ENCODE measurements around the gene SASH3. TPM values are rescaled to one million over a fixed set of nuclear protein-coding genes. Genes with fewer than 3 reads are reported as not detected.

Gene SASH3
- total RNA-seq (not detected in 2 replicates), polyA plus RNA-seq (0.13 and 0.21 TPM in 2 replicates)

DNA sequence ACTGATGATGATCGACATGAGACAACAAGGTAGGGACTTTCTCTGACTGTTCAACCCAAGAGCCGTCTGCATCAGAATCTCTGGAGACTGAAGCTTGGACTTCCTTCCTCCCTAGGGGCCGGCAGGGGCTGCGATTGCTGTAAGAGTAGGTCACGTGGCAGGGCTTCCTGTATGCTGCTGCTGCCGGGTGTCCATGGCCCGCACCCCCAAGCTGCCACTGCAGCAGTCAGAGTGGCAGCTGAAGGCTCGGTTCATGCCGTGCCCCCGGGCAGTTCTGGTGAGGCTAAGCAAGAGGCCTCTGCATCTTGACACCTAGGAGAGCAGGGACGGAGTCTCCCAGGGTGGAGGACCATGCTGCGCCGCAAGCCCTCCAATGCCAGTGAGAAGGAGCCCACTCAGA, at the start of gene SASH3:
Gene SASH3, plus strand, starts transcription at position 203 of the 400 bp plus-strand sequence. Its CDS starts 149 bp downstream, at position 352.
- no peaks in the 10 kb centered on the region for H3K27me3 ChIP-seq
- DNase-seq (ENCODE audit: low read depth in 1 of 2, low spot score in 1 of 2) = no peak
- no peaks in the 10 kb centered on the region for H3K4me1 ChIP-seq (ENCODE audit: low read depth)
- no peaks in the 10 kb centered on the region for H3K36me3 ChIP-seq
- H3K4me3 ChIP-seq = no peak within 1 kb of the TSS
- no peaks in the 10 kb centered on the region for H3K9me3 ChIP-seq (ENCODE audit: low read depth)
- H3K27ac ChIP-seq = no peak within 1 kb of the TSS
- TF ChIP-seq, protein P1, sequence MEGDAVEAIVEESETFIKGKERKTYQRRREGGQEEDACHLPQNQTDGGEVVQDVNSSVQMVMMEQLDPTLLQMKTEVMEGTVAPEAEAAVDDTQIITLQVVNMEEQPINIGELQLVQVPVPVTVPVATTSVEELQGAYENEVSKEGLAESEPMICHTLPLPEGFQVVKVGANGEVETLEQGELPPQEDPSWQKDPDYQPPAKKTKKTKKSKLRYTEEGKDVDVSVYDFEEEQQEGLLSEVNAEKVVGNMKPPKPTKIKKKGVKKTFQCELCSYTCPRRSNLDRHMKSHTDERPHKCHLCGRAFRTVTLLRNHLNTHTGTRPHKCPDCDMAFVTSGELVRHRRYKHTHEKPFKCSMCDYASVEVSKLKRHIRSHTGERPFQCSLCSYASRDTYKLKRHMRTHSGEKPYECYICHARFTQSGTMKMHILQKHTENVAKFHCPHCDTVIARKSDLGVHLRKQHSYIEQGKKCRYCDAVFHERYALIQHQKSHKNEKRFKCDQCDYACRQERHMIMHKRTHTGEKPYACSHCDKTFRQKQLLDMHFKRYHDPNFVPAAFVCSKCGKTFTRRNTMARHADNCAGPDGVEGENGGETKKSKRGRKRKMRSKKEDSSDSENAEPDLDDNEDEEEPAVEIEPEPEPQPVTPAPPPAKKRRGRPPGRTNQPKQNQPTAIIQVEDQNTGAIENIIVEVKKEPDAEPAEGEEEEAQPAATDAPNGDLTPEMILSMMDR (IDR thresholded peaks at IDR 0.05; ENCODE audit: low read depth, low read length) = no peak

DNA sequence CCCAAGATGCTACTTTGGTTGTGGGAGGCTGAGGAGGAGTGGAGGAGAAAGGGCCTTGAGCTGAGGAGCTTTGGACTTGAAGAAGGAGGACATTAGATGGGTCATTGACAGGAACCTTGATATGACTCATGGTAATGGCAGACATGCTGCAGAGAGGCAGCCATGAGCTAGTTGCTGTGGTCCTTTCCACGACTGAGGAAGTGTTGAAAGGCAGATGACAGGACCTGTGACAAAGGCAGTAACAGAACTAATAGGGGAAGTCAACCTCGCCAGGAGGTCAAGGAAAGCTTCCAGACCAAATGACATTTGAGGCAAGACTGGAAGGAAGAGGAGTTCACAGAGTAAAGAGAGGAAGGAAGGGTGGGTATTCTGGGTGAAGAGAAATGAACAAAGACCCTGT, 48.5 kb upstream of the SASH3 start:
- DNase-seq (ENCODE audit: low read depth in 1 of 2, low spot score in 1 of 2) = no peak
- Histone ChIP-seq H3K27me3 (no peaks in the 10 kb centered on the region), H3K27ac (no peak overlapping the region), H3K4me1 (ENCODE audit: low read depth) (no peaks in the 10 kb centered on the region), H3K9me3 (ENCODE audit: low read depth) (no peaks in the 10 kb centered on the region), H3K36me3 (no peaks in the 10 kb centered on the region), H3K4me3 (no peak overlapping the region)
- TF ChIP-seq, protein P1 (IDR thresholded peaks at IDR 0.05; ENCODE audit: low read depth, low read length) = no peak

DNA sequence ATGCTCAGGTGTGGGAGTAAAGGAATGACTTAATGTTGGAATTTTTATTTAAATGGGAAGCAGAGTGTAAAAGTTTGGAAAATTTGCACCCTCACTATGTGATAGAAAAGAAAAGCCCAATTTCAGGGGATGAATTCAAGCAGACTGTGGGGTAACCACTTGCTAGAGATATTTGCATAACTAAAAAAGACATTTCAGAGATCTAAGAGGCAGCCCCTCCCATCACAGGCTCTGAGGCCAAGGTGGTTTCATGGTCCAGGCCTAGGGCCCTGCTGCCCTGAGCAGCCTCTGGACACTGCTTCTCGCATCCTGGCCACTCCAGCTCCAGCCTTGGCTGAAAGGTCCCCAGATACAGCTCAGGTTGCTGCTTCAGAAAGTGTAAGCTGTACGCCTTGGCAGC, 46.9 kb upstream of the SASH3 start:
- no peaks in the 10 kb centered on the region for H3K4me1 ChIP-seq (ENCODE audit: low read depth)
- DNase-seq (ENCODE audit: low read depth in 1 of 2, low spot score in 1 of 2) = no peak
- no peak overlapping the region for H3K4me3 ChIP-seq
- H3K27ac ChIP-seq = no peak overlapping the region
- H3K9me3 ChIP-seq (ENCODE audit: low read depth) = no peaks in the 10 kb centered on the region
- no peaks in the 10 kb centered on the region for H3K36me3 ChIP-seq
- TF ChIP-seq, protein P1 (IDR thresholded peaks at IDR 0.05; ENCODE audit: low read depth, low read length) = no peak
- H3K27me3 ChIP-seq = no peaks in the 10 kb centered on the region

DNA sequence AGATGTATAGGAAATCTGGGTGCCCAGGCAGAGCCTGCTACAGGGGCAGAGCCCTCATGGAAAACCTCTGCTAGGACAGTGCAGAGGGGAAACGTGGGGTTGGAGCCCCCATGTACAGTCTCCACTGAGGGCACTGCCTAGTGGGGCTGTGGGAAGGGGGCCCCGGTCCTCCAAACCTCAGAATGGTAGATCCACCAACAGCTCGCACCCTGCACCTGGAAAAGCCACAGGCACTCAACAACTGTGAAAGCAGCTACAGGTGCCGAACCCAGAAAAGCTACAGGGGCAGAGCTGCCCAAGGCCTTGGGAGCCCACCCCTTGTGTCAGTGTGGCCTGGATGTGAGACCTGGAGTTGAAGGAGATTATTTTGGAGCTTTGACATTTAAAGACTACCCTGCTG, 46.4 kb upstream of the SASH3 start:
- no peaks in the 10 kb centered on the region for H3K4me1 ChIP-seq (ENCODE audit: low read depth)
- no peaks in the 10 kb centered on the region for H3K9me3 ChIP-seq (ENCODE audit: low read depth)
- H3K36me3 ChIP-seq = no peaks in the 10 kb centered on the region
- TF ChIP-seq, protein P1 (IDR thresholded peaks at IDR 0.05; ENCODE audit: low read depth, low read length) = no peak
- no peak overlapping the region for H3K4me3 ChIP-seq
- H3K27me3 ChIP-seq = no peaks in the 10 kb centered on the region
- no peak for DNase-seq (ENCODE audit: low read depth in 1 of 2, low spot score in 1 of 2)
- H3K27ac ChIP-seq = no peak overlapping the region

DNA sequence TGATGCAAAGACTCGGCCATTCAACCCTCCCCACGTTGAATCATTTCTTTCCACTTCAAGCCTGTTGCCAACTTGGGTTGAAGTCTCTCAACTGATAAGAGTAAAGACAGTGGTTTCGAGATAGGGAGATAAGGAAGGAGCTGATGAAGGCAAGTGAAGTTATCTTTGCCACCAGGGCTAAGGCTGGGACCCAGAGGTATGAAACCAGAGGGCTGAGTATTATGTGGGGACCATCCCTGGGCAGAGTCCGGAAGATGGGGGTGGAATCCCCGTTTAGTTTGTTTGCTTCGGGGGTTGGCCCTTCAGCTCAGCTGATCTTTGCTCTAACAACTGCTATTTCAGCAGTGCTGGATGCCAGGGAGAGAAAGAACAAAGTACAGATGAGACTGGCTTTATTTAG, 43.3 kb upstream of the SASH3 start:
- Histone ChIP-seq H3K4me1 (ENCODE audit: low read depth) (no peaks in the 10 kb centered on the region), H3K27ac (no peak overlapping the region), H3K27me3 (no peaks in the 10 kb centered on the region), H3K4me3 (no peak overlapping the region), H3K36me3 (no peaks in the 10 kb centered on the region), H3K9me3 (ENCODE audit: low read depth) (no peaks in the 10 kb centered on the region)
- TF ChIP-seq, protein P1 (IDR thresholded peaks at IDR 0.05; ENCODE audit: low read depth, low read length) = no peak
- DNase-seq (ENCODE audit: low read depth in 1 of 2, low spot score in 1 of 2) = no peak

DNA sequence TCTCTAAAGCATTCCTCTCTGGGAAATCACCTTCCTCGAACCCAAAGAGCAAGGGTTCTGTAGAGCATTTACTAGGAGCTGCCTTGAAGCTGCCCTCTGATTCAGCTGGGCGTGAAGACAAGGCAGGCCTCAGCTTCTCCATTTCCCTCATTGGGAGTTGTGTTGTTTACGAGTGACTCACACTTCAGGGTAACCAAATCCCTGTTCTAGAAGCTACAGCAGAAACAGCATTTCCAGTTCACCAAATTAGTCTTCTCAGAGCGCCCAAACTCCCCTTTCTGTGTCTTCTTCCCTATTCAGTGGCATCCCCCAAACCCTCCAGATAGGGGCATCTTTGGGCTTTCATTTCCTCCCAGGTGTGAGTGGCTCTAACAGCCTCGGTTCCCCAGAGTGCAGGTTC, 41.8 kb upstream of the SASH3 start:
- Histone ChIP-seq H3K9me3 (ENCODE audit: low read depth) (no peaks in the 10 kb centered on the region), H3K4me1 (ENCODE audit: low read depth) (no peaks in the 10 kb centered on the region), H3K4me3 (no peak overlapping the region), H3K27me3 (no peaks in the 10 kb centered on the region), H3K27ac (no peak overlapping the region), H3K36me3 (no peaks in the 10 kb centered on the region)
- peak in 1 of 2 donors; percentile 44 for DNase-seq (ENCODE audit: low read depth in 1 of 2, low spot score in 1 of 2)
- TF ChIP-seq, protein P1 (IDR thresholded peaks at IDR 0.05; ENCODE audit: low read depth, low read length) = no peak

Measured in cardiac muscle cell (in vitro differentiated cells and primary cell).